ENCODE data around the gene CSF2.

DNA sequence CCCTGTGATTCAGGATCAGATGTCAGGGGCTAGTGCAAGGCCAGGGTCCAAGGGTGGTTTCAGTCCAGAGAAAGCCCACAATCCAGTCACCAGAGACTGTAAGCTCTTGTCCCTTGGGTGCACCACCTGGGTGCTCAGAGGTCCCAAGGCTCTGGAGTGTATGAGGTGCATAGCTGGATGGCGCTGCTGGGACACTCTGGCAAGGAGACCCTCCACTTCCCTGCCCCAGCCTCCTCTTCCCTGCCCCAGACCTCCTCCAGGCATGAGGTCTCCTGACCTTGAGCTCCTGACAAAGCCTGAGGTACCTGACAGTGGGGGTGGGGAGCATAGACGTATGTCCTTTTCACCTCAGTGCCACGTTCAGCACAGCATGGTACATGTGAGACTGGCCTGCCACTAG is 7.0 kb downstream of the CSF2 start:
- no peak for TF ChIP-seq ZBTB33 (IDR thresholded peaks at IDR 0.05; ENCODE audit: borderline replicate concordance, low read depth)
- TF ChIP-seq CTCF (IDR thresholded peaks at IDR 0.05): no peak
